ENCODE data around the gene PER3. TPM values are rescaled to one million over a fixed set of nuclear protein-coding genes. Genes with fewer than 3 reads are reported as not detected.

The PER3 gene
- total and polyA plus RNA-seq, 2 of the 13 experiments (the other 11 are each of a cell fraction or from before 2014, with no cell fraction given) = 3.0 to 6.0 TPM

GRCh38 chr1:7770997-7771822 lies 12.9 kb upstream of the PER3 start, which contains the start of gene VAMP3 (continued):
- TF ChIP-seq ZNF574 (CRISPR knock-in tag; IDR thresholded peaks at IDR 0.05) = peak; percentile 57
- TF ChIP-seq ATF1 (CRISPR knock-in tag; IDR thresholded peaks at IDR 0.05) = peak; percentile 89
- TF ChIP-seq NFKBIZ (CRISPR knock-in tag; IDR thresholded peaks at IDR 0.05) = no peak
- TF ChIP-seq ZSCAN22 (CRISPR knock-in tag; IDR thresholded peaks at IDR 0.05) = no peak
- TF ChIP-seq ZMYM3 (CRISPR knock-in tag; IDR thresholded peaks at IDR 0.05) = 0 out of 2 replicates have a peak, but pooled peaks have one; percentile 19
- 0 out of 2 replicates have a peak, but pooled peaks have one; percentile 79 for TF ChIP-seq SMAD1 (CRISPR knock-in tag; IDR thresholded peaks at IDR 0.05; ENCODE audit: borderline replicate concordance, low read depth)
- no peak for TF ChIP-seq SKI (IDR thresholded peaks at IDR 0.05; ENCODE audit: partially characterized antibody)
- peak; percentile 51 for TF ChIP-seq SP2 (CRISPR knock-in tag; IDR thresholded peaks at IDR 0.05)
- TF ChIP-seq NR2F2 (IDR thresholded peaks at IDR 0.05; ENCODE audit: borderline replicate concordance, low read depth) = no peak
- TF ChIP-seq NFYB (CRISPR knock-in tag; IDR thresholded peaks at IDR 0.05) = no peak
- 0 out of 2 replicates have a peak, but pooled peaks have one; percentile 30 for TF ChIP-seq ZMAT3 (CRISPR knock-in tag; conservative IDR thresholded peaks at IDR 0.05)
- TF ChIP-seq ZNF691 (CRISPR knock-in tag; IDR thresholded peaks at IDR 0.05; ENCODE audit: borderline replicate concordance, low read depth) = 0 out of 2 replicates have a peak, but pooled peaks have one; percentile 67
- no peak for TF ChIP-seq GATA4 (IDR thresholded peaks at IDR 0.05; ENCODE audit: borderline replicate concordance, low read depth)
- TF ChIP-seq KLF11 (CRISPR knock-in tag; IDR thresholded peaks at IDR 0.05) = peak; percentile 63; the same call in 1 of the 2 replicates
- TF ChIP-seq SPEN (CRISPR knock-in tag; IDR thresholded peaks at IDR 0.05; ENCODE audit: low read depth) = peak; percentile 68
- TF ChIP-seq MXI1 (IDR thresholded peaks at IDR 0.05; ENCODE audit: borderline replicate concordance, low read depth, low read length) = no peak; the same call in 2 of the 3 replicates
- TF ChIP-seq ARNT2 (CRISPR knock-in tag; IDR thresholded peaks at IDR 0.05; ENCODE audit: low read depth) = 0 out of 2 replicates have a peak, but pooled peaks have one; percentile 50
- TF ChIP-seq TGIF2 (CRISPR knock-in tag; IDR thresholded peaks at IDR 0.05) = no peak; the same call in 1 of the 2 replicates
- TF ChIP-seq ZNF235 (CRISPR knock-in tag; IDR thresholded peaks at IDR 0.05; ENCODE audit: borderline replicate concordance) = 0 out of 2 replicates have a peak, but pooled peaks have one; percentile 22
- TF ChIP-seq ZSCAN12 (CRISPR knock-in tag; IDR thresholded peaks at IDR 0.05) = no peak
- TF ChIP-seq RFXANK (CRISPR knock-in tag; IDR thresholded peaks at IDR 0.05) = no peak
- no peak for TF ChIP-seq ZNF576 (CRISPR knock-in tag; IDR thresholded peaks at IDR 0.05)
- TF ChIP-seq KAT8 (CRISPR knock-in tag; IDR thresholded peaks at IDR 0.05) = peak; percentile 83; the same call in 1 of the 2 replicates
- TF ChIP-seq ZNF20 (CRISPR knock-in tag; IDR thresholded peaks at IDR 0.05) = no peak
- no peak for TF ChIP-seq ZNF674 (CRISPR knock-in tag; IDR thresholded peaks at IDR 0.05; ENCODE audit: low read depth)
- TF ChIP-seq ZNF329 (CRISPR knock-in tag; IDR thresholded peaks at IDR 0.05; ENCODE audit: low read depth) = no peak; the same call in 1 of the 2 replicates
- TF ChIP-seq ZBTB38 (CRISPR knock-in tag; IDR thresholded peaks at IDR 0.05) = peak; percentile 68; the same call in 1 of the 2 replicates
- peak; percentile 42 for TF ChIP-seq CENPT (CRISPR knock-in tag; IDR thresholded peaks at IDR 0.05; ENCODE audit: low read depth)
- TF ChIP-seq RBFOX2 (IDR thresholded peaks at IDR 0.05; ENCODE audit: low read depth, low read length) = peak; percentile 95
